ENCODE measurements around the gene HOXC5.

The HOXC5 gene

GRCh38 chr12:53992377-53992889 is 40.4 kb upstream of the HOXC5 start:
- ChIA-PET CTCF (interaction anchor here (1.1 to 3.8 kb wide), 8 partner anchors 8 to 222 kb away, joined by 3 to 23 read pairs (median 4); partner anchors contain the start of genes HOXC10 and HOXC9), POLR2A (interaction anchor here (0.5 kb wide), 1 partner anchor 225 kb away, joined by 3 read pairs; no protein-coding TSS in a partner anchor)

GRCh38 chr12:53993162-53994008 is 39.5 kb upstream of the HOXC5 start:
- Histone ChIP-seq H3K9me3 (ENCODE audit: control extremely low read depth in 1 of 5, control insufficient read depth in 4 of 5, insufficient read depth in 2 of 5, low read depth in 1 of 5, low read length in 4 of 5) (no peaks in the 10 kb centered on the region), H3K4me3 (ENCODE audit: control insufficient read depth in 1 of 7, extremely low read depth in 1 of 7, insufficient read depth in 4 of 7, low read depth in 2 of 7, low read length in 6 of 7) (no peak overlapping the region), H3K27me3 (replicated peaks in 2 of 5; ENCODE audit: control insufficient read depth in 4 of 5, insufficient read depth in 5 of 5, low read length in 4 of 5) (peaks cover 16 to 100% (median 69%) of the 10 kb centered on the region in 5 experiments), H3K36me3 (ENCODE audit: control insufficient read depth in 4 of 4, insufficient read depth in 4 of 4, low read length in 3 of 4) (no peaks in the 10 kb centered on the region), H3K27ac (ENCODE audit: insufficient read depth in 1 of 2, low read depth in 1 of 2, low read length in 2 of 2, poor library complexity in 1 of 2, severe bottlenecking in 2 of 2) (no peak overlapping the region), H3K4me1 (ENCODE audit: control extremely low read depth in 1 of 4, control insufficient read depth in 4 of 4, insufficient read depth in 4 of 4, low read length in 3 of 4) (peaks cover 0 to 25% (median 13%) of the 10 kb centered on the region in 4 experiments)
- no peak for DNase-seq
- 26% methylated on average over 8 of the region's 18 CpGs for WGBS (ENCODE audit: insufficient coverage)
- CTCF ChIA-PET: interaction anchor here (1.1 to 3.8 kb wide), 5 partner anchors 9 to 213 kb away, joined by 3 to 23 read pairs (median 4); partner anchors contain the start of gene HOXC10
- POLR2A ChIA-PET: no interaction called here

More at GRCh38 chr12:53992377-53992889, 40.4 kb upstream of the HOXC5 start:
- H3K4me1 ChIP-seq (ENCODE audit: control extremely low read depth in 1 of 4, control insufficient read depth in 4 of 4, insufficient read depth in 4 of 4, low read length in 3 of 4): peaks cover 0 to 25% (median 13%) of the 10 kb centered on the region in 4 experiments
- no peaks in the 10 kb centered on the region for H3K9me3 ChIP-seq (ENCODE audit: control extremely low read depth in 1 of 5, control insufficient read depth in 4 of 5, insufficient read depth in 2 of 5, low read depth in 1 of 5, low read length in 4 of 5)
- WGBS (ENCODE audit: insufficient coverage): no CpG with 5 or more reads among the region's 7 CpGs
- no peak overlapping the region for H3K27ac ChIP-seq (ENCODE audit: insufficient read depth in 1 of 2, low read depth in 1 of 2, low read length in 2 of 2, poor library complexity in 1 of 2, severe bottlenecking in 2 of 2)
- DNase-seq: no peak
- peaks cover 21 to 100% (median 68%) of the 10 kb centered on the region in 5 experiments for H3K27me3 ChIP-seq (replicated peaks in 2 of 5; ENCODE audit: control insufficient read depth in 4 of 5, insufficient read depth in 5 of 5, low read length in 4 of 5)
- no peak overlapping the region for H3K4me3 ChIP-seq (ENCODE audit: control insufficient read depth in 1 of 7, extremely low read depth in 1 of 7, insufficient read depth in 4 of 7, low read depth in 2 of 7, low read length in 6 of 7)
- H3K36me3 ChIP-seq (ENCODE audit: control insufficient read depth in 4 of 4, insufficient read depth in 4 of 4, low read length in 3 of 4): no peaks in the 10 kb centered on the region

DNA sequence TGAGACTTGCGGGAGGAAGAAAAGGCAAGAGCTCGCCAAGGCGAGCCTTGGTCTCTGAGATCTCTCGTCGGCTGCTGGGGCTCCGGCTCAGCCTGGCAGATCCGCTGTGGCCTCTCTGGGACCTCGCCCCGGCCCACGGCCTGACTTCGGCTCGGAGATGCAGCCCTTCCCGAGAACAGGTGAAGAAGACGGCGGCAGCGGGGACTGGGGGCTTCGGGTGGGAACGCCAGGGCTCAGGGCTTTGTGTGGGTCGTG is 38.9 kb upstream of the HOXC5 start:
- no peak for DNase-seq
- H3K27ac ChIP-seq (ENCODE audit: insufficient read depth in 1 of 2, low read depth in 1 of 2, low read length in 2 of 2, poor library complexity in 1 of 2, severe bottlenecking in 2 of 2): no peak overlapping the region
- ChIA-PET POLR2A (no interaction called here), CTCF (interaction anchor here (1.5 to 3.8 kb wide), 2 partner anchors 22 to 213 kb away, joined by 4 to 23 read pairs; no protein-coding TSS in a partner anchor)
- no peaks in the 10 kb centered on the region for H3K36me3 ChIP-seq (ENCODE audit: control insufficient read depth in 4 of 4, insufficient read depth in 4 of 4, low read length in 3 of 4)
- H3K27me3 ChIP-seq (replicated peaks in 2 of 5; ENCODE audit: control insufficient read depth in 4 of 5, insufficient read depth in 5 of 5, low read length in 4 of 5): peaks cover 12 to 100% (median 68%) of the 10 kb centered on the region in 5 experiments
- no peaks in the 10 kb centered on the region for H3K9me3 ChIP-seq (ENCODE audit: control extremely low read depth in 1 of 5, control insufficient read depth in 4 of 5, insufficient read depth in 2 of 5, low read depth in 1 of 5, low read length in 4 of 5)
- no peak overlapping the region for H3K4me3 ChIP-seq (ENCODE audit: control insufficient read depth in 1 of 7, extremely low read depth in 1 of 7, insufficient read depth in 4 of 7, low read depth in 2 of 7, low read length in 6 of 7)
- peaks cover 0 to 25% (median 12%) of the 10 kb centered on the region in 4 experiments for H3K4me1 ChIP-seq (ENCODE audit: control extremely low read depth in 1 of 4, control insufficient read depth in 4 of 4, insufficient read depth in 4 of 4, low read length in 3 of 4)
- WGBS (ENCODE audit: insufficient coverage): 6% methylated on average over 17 of the region's 19 CpGs

GRCh38 chr12:53994264-53995001 is 38.4 kb upstream of the HOXC5 start:
- no peaks in the 10 kb centered on the region for H3K9me3 ChIP-seq (ENCODE audit: control extremely low read depth in 1 of 5, control insufficient read depth in 4 of 5, insufficient read depth in 2 of 5, low read depth in 1 of 5, low read length in 4 of 5)
- no peak for DNase-seq
- POLR2A ChIA-PET: no interaction called here
- peaks cover 10 to 100% (median 66%) of the 10 kb centered on the region in 5 experiments for H3K27me3 ChIP-seq (replicated peaks in 2 of 5; ENCODE audit: control insufficient read depth in 4 of 5, insufficient read depth in 5 of 5, low read length in 4 of 5)
- peaks cover 0 to 22% (median 10%) of the 10 kb centered on the region in 4 experiments for H3K4me1 ChIP-seq (ENCODE audit: control extremely low read depth in 1 of 4, control insufficient read depth in 4 of 4, insufficient read depth in 4 of 4, low read length in 3 of 4)
- peak overlapping the region in 1 of 2 experiments; percentile 49 for H3K27ac ChIP-seq (ENCODE audit: insufficient read depth in 1 of 2, low read depth in 1 of 2, low read length in 2 of 2, poor library complexity in 1 of 2, severe bottlenecking in 2 of 2)
- CTCF ChIA-PET: interaction anchor here (1.5 to 3.8 kb wide), 2 partner anchors 22 to 212 kb away, joined by 4 to 23 read pairs; no protein-coding TSS in a partner anchor
- no peaks in the 10 kb centered on the region for H3K36me3 ChIP-seq (ENCODE audit: control insufficient read depth in 4 of 4, insufficient read depth in 4 of 4, low read length in 3 of 4)
- H3K4me3 ChIP-seq (ENCODE audit: control insufficient read depth in 1 of 7, extremely low read depth in 1 of 7, insufficient read depth in 4 of 7, low read depth in 2 of 7, low read length in 6 of 7): no peak overlapping the region
- WGBS (ENCODE audit: insufficient coverage): 6% methylated on average over 36 of the region's 60 CpGs

- H3K36me3 ChIP-seq (ENCODE audit: control insufficient read depth in 4 of 4, insufficient read depth in 4 of 4, low read length in 3 of 4): no peaks in the 10 kb centered on the region
- H3K9me3 ChIP-seq (ENCODE audit: control extremely low read depth in 1 of 5, control insufficient read depth in 4 of 5, insufficient read depth in 2 of 5, low read depth in 1 of 5, low read length in 4 of 5): no peaks in the 10 kb centered on the region
- H3K4me1 ChIP-seq (ENCODE audit: control extremely low read depth in 1 of 4, control insufficient read depth in 4 of 4, insufficient read depth in 4 of 4, low read length in 3 of 4): peaks cover 0 to 26% (median 13%) of the 10 kb centered on the region in 4 experiments
- H3K27ac ChIP-seq (ENCODE audit: insufficient read depth in 1 of 2, low read depth in 1 of 2, low read length in 2 of 2, poor library complexity in 1 of 2, severe bottlenecking in 2 of 2): peak overlapping the region in 1 of 2 experiments; percentile 49
- POLR2A ChIA-PET: no interaction called here
- CTCF ChIA-PET: no interaction called here
- H3K4me3 ChIP-seq (ENCODE audit: control insufficient read depth in 1 of 7, extremely low read depth in 1 of 7, insufficient read depth in 4 of 7, low read depth in 2 of 7, low read length in 6 of 7): peak overlapping the region in 2 of 7 experiments; percentile 72
- H3K27me3 ChIP-seq (replicated peaks in 2 of 5; ENCODE audit: control insufficient read depth in 4 of 5, insufficient read depth in 5 of 5, low read length in 4 of 5): peaks cover 10 to 100% (median 67%) of the 10 kb centered on the region in 5 experiments
- under 1% methylated on average over 16 of the region's 17 CpGs for WGBS (ENCODE audit: insufficient coverage)
- DNase-seq: no peak
Measured at GRCh38 chr12:53995002-53995377, 37.9 kb upstream of the HOXC5 start.

- peak in 2 of 3 donors; percentile 45 to 48 for DNase-seq
- peaks cover 10 to 100% (median 66%) of the 10 kb centered on the region in 5 experiments for H3K27me3 ChIP-seq (replicated peaks in 2 of 5; ENCODE audit: control insufficient read depth in 4 of 5, insufficient read depth in 5 of 5, low read length in 4 of 5)
- H3K27ac ChIP-seq (ENCODE audit: insufficient read depth in 1 of 2, low read depth in 1 of 2, low read length in 2 of 2, poor library complexity in 1 of 2, severe bottlenecking in 2 of 2): peak overlapping the region in 1 of 2 experiments; percentile 70
- H3K4me3 ChIP-seq (ENCODE audit: control insufficient read depth in 1 of 7, extremely low read depth in 1 of 7, insufficient read depth in 4 of 7, low read depth in 2 of 7, low read length in 6 of 7): peak overlapping the region in 6 of 7 experiments; percentile 16 to 72 (median 36)
- peaks cover 0 to 29% (median 16%) of the 10 kb centered on the region in 4 experiments for H3K4me1 ChIP-seq (ENCODE audit: control extremely low read depth in 1 of 4, control insufficient read depth in 4 of 4, insufficient read depth in 4 of 4, low read length in 3 of 4)
- H3K36me3 ChIP-seq (ENCODE audit: control insufficient read depth in 4 of 4, insufficient read depth in 4 of 4, low read length in 3 of 4): no peaks in the 10 kb centered on the region
- H3K9me3 ChIP-seq (ENCODE audit: control extremely low read depth in 1 of 5, control insufficient read depth in 4 of 5, insufficient read depth in 2 of 5, low read depth in 1 of 5, low read length in 4 of 5): no peaks in the 10 kb centered on the region
- POLR2A ChIA-PET: no interaction called here
- under 1% methylated on average over 40 of the region's 48 CpGs for WGBS (ENCODE audit: insufficient coverage)
- CTCF ChIA-PET: interaction anchor here (7.5 kb wide), 1 partner anchor 9 kb away, joined by 46 read pairs; the partner anchor contains the start of gene HOXC10
Measured at GRCh38 chr12:53995378-53996239, 37.2 kb upstream of the HOXC5 start.
